ENCODE measurements around the gene FBL. TPM values are rescaled to one million over a fixed set of nuclear protein-coding genes. Genes with fewer than 3 reads are reported as not detected.

FBL gene
- total and polyA plus RNA-seq, 2 of the 8 experiments (the other 6 are each of a cell fraction or from before 2014, with no cell fraction given) = 790 to 1,361 TPM

- TF ChIP-seq BCL11A (IDR thresholded peaks at IDR 0.05; ENCODE audit: low read depth in 2 of 2, low read length in 2 of 2) (no peak), POLR2AphosphoS5 (IDR thresholded peaks at IDR 0.05; ENCODE audit: low read depth, low read length) (peak; percentile 83), RBBP5 (IDR thresholded peaks at IDR 0.05; ENCODE audit: borderline replicate concordance, low read depth, low read length) (no peak), SP2 (IDR thresholded peaks at IDR 0.05; ENCODE audit: low read length) (no peak), HDAC2 (IDR thresholded peaks at IDR 0.05; ENCODE audit: borderline replicate concordance in 1 of 2, low read depth in 2 of 2, low read length in 2 of 2) (peak in 1 of 2 experiments; percentile 98; a peak in 2 of 4 replicates), NRF1 (IDR thresholded peaks at IDR 0.05; ENCODE audit: low read depth, low read length) (peak; percentile 98; the same call in 1 of the 2 replicates), EZH2 (IDR thresholded peaks at IDR 0.05; ENCODE audit: low read depth, low read length, severe bottlenecking) (no peak)
- TF ChIP-seq, protein P1, sequence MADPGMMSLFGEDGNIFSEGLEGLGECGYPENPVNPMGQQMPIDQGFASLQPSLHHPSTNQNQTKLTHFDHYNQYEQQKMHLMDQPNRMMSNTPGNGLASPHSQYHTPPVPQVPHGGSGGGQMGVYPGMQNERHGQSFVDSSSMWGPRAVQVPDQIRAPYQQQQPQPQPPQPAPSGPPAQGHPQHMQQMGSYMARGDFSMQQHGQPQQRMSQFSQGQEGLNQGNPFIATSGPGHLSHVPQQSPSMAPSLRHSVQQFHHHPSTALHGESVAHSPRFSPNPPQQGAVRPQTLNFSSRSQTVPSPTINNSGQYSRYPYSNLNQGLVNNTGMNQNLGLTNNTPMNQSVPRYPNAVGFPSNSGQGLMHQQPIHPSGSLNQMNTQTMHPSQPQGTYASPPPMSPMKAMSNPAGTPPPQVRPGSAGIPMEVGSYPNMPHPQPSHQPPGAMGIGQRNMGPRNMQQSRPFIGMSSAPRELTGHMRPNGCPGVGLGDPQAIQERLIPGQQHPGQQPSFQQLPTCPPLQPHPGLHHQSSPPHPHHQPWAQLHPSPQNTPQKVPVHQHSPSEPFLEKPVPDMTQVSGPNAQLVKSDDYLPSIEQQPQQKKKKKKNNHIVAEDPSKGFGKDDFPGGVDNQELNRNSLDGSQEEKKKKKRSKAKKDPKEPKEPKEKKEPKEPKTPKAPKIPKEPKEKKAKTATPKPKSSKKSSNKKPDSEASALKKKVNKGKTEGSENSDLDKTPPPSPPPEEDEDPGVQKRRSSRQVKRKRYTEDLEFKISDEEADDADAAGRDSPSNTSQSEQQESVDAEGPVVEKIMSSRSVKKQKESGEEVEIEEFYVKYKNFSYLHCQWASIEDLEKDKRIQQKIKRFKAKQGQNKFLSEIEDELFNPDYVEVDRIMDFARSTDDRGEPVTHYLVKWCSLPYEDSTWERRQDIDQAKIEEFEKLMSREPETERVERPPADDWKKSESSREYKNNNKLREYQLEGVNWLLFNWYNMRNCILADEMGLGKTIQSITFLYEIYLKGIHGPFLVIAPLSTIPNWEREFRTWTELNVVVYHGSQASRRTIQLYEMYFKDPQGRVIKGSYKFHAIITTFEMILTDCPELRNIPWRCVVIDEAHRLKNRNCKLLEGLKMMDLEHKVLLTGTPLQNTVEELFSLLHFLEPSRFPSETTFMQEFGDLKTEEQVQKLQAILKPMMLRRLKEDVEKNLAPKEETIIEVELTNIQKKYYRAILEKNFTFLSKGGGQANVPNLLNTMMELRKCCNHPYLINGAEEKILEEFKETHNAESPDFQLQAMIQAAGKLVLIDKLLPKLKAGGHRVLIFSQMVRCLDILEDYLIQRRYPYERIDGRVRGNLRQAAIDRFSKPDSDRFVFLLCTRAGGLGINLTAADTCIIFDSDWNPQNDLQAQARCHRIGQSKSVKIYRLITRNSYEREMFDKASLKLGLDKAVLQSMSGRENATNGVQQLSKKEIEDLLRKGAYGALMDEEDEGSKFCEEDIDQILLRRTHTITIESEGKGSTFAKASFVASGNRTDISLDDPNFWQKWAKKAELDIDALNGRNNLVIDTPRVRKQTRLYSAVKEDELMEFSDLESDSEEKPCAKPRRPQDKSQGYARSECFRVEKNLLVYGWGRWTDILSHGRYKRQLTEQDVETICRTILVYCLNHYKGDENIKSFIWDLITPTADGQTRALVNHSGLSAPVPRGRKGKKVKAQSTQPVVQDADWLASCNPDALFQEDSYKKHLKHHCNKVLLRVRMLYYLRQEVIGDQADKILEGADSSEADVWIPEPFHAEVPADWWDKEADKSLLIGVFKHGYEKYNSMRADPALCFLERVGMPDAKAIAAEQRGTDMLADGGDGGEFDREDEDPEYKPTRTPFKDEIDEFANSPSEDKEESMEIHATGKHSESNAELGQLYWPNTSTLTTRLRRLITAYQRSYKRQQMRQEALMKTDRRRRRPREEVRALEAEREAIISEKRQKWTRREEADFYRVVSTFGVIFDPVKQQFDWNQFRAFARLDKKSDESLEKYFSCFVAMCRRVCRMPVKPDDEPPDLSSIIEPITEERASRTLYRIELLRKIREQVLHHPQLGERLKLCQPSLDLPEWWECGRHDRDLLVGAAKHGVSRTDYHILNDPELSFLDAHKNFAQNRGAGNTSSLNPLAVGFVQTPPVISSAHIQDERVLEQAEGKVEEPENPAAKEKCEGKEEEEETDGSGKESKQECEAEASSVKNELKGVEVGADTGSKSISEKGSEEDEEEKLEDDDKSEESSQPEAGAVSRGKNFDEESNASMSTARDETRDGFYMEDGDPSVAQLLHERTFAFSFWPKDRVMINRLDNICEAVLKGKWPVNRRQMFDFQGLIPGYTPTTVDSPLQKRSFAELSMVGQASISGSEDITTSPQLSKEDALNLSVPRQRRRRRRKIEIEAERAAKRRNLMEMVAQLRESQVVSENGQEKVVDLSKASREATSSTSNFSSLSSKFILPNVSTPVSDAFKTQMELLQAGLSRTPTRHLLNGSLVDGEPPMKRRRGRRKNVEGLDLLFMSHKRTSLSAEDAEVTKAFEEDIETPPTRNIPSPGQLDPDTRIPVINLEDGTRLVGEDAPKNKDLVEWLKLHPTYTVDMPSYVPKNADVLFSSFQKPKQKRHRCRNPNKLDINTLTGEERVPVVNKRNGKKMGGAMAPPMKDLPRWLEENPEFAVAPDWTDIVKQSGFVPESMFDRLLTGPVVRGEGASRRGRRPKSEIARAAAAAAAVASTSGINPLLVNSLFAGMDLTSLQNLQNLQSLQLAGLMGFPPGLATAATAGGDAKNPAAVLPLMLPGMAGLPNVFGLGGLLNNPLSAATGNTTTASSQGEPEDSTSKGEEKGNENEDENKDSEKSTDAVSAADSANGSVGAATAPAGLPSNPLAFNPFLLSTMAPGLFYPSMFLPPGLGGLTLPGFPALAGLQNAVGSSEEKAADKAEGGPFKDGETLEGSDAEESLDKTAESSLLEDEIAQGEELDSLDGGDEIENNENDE (IDR thresholded peaks at IDR 0.05; ENCODE audit: insufficient replicate concordance, low read length) = no peak
- TF ChIP-seq, protein P2, sequence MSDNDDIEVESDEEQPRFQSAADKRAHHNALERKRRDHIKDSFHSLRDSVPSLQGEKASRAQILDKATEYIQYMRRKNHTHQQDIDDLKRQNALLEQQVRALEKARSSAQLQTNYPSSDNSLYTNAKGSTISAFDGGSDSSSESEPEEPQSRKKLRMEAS (IDR thresholded peaks at IDR 0.05) = peak; percentile 79
Observed at GRCh38 chr19:39833464-39834286, 12.5 kb downstream of the FBL start, which contains the start of gene DYRK1B (continued).
